Activated CD8-positive, alpha-beta memory T cell treated with anti-CD3 and anti-CD28 coated beads, Interleukin-2, amount 10 ng/mL, durations not matched to agents 7 days and 5 days (primary cell): ENCODE measurements around the gene IGSF6. TPM values are rescaled to one million over a fixed set of nuclear protein-coding genes. Genes with fewer than 3 reads are reported as not detected.

Source experiments
- ATAC-seq: fragments of 150-1000 bp; cut with Tn5 transposase; one replicate; pipeline ENCODE4 v1.10.0; 2021; ENCODE audit warnings: moderate library complexity
- CTCF ChIA-PET: fragments of 350-600 bp; sonication (Branson Sonifier 250); formaldehyde crosslinking; loops from one replicate; lab custom pipeline; 2021; ENCODE audit warnings: antibody characterized with exemption; lab: Charles Lee
- DNase-seq: peaks from one replicate; pipeline ENCODE4 v3.0.0-alpha.2; 2020
- H3K27ac Mint-ChIP-seq: one replicate; pipeline ENCODE4 v1.8.0; 2021; ENCODE audit warnings: mild to moderate bottlenecking, mixed read lengths
- H3K27me3 Mint-ChIP-seq: one replicate; pipeline ENCODE4 v1.8.0; 2021; ENCODE audit warnings: mixed read lengths
- H3K36me3 Mint-ChIP-seq: one replicate; pipeline ENCODE4 v1.8.0; 2021; ENCODE audit warnings: mild to moderate bottlenecking, mixed read lengths
- H3K4me1 Mint-ChIP-seq: one replicate; pipeline ENCODE4 v1.8.0; 2021; ENCODE audit warnings: mixed read lengths
- H3K4me3 Mint-ChIP-seq: one replicate; pipeline ENCODE4 v1.8.0; 2021; ENCODE audit warnings: mild to moderate bottlenecking, moderate library complexity, mixed read lengths
- H3K9me3 Mint-ChIP-seq: one replicate; pipeline ENCODE4 v1.8.0; 2022; ENCODE audit warnings: low read depth, mixed read lengths
- total RNA-seq, 2 experiments: library from RNA; stranded (reverse); gene quantifications; one replicate each; pipeline ENCODE4 v1.2.3, GENCODE V29; 2021

Gene IGSF6
- total RNA-seq, 2 experiments from 2014 or later: 0.09 TPM; not detected in 1

DNA sequence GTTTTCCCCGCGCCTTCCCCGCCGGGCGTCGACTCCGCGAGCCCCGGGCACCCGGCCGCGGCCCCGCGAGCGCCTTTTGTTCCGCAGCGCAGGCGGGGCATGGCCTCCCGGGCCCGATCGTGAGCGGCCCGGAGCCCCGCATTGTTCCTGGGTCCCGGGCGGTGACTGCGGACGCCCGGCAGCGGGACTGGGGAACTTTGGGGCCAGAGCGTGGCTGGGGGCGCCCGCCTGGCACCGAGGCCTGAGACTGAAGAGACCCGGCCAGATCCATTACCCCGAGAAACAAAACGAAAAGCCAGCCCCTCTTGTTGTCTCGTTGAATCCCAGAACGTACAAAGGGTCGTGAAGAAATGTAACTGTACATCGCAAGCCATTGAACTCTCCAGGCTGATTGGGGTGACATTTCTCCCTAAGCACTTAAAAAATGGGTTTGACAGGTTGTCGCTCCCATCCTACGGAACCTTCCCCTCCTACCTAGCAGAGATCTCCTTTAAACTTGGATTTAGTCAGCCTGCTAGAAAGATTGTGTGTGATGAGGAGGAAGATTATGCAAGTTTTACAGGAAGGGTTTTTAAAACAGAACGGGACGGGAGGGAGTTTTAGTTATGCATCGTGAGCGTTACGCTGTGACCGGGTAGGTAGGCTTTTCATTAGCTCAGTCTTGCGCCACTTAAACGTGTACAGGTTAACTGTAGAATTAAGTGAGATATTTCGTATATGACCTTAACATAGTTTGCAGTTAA, 52.2 kb downstream of the IGSF6 start:
- peak overlapping the region; percentile 91 for H3K27ac Mint-ChIP-seq
- H3K9me3 Mint-ChIP-seq: no peaks in the 10 kb centered on the region
- DNase-seq (peak; percentile 50), ATAC-seq (peak; percentile 24)
- no peaks in the 10 kb centered on the region for H3K27me3 Mint-ChIP-seq
- H3K36me3 Mint-ChIP-seq: peaks cover 5% of the 10 kb centered on the region
- CTCF ChIA-PET: interaction anchor here (0.9 to 1.5 kb wide), 7 partner anchors 9 to 40 kb away, joined by 3 to 7 read pairs (median 3); no protein-coding TSS in a partner anchor
- peak overlapping the region; percentile 98 for H3K4me3 Mint-ChIP-seq
- H3K4me1 Mint-ChIP-seq: peaks cover 62% of the 10 kb centered on the region

GRCh38 chr16:21599122-21600030, 53.0 kb downstream of the IGSF6 start, which contains the start of gene METTL9:
Gene METTL9, plus strand, starts transcription at chr16:21599577. Its CDS starts 157 bp downstream, at chr16:21599734.
- peak within 1 kb of the TSS; percentile 98 for H3K4me3 Mint-ChIP-seq
- H3K36me3 Mint-ChIP-seq: peaks cover 3% of the 10 kb centered on the region
- DNase-seq: peak; percentile 97

GRCh38 chr16:21598701-21599121, 53.7 kb downstream of the IGSF6 start:
- Mint-ChIP-seq H3K4me3 (peak overlapping the region; percentile 84), H3K36me3 (no peaks in the 10 kb centered on the region), H3K4me1 (peaks cover 52% of the 10 kb centered on the region), H3K27ac (peak overlapping the region; percentile 94), H3K27me3 (no peaks in the 10 kb centered on the region), H3K9me3 (no peaks in the 10 kb centered on the region)
- CTCF ChIA-PET: interaction anchor here (0.7 to 1.8 kb wide), 4 partner anchors 10 to 47 kb away, joined by 3 to 7 read pairs (median 4); no protein-coding TSS in a partner anchor
- ATAC-seq (peak; percentile 3), DNase-seq (no peak)

More at GRCh38 chr16:21599122-21600030, 53.0 kb downstream of the IGSF6 start, which contains the start of gene METTL9:
- peaks cover 57% of the 10 kb centered on the region for H3K4me1 Mint-ChIP-seq
- no peaks in the 10 kb centered on the region for H3K9me3 Mint-ChIP-seq
- CTCF ChIA-PET: interaction anchor here (0.9 to 1.8 kb wide), 3 partner anchors 9 to 40 kb away, joined by 3 to 7 read pairs (median 4); no protein-coding TSS in a partner anchor
- no peaks in the 10 kb centered on the region for H3K27me3 Mint-ChIP-seq
- ATAC-seq: peak; percentile 94
- H3K27ac Mint-ChIP-seq: peak within 1 kb of the TSS; percentile 94

DNA sequence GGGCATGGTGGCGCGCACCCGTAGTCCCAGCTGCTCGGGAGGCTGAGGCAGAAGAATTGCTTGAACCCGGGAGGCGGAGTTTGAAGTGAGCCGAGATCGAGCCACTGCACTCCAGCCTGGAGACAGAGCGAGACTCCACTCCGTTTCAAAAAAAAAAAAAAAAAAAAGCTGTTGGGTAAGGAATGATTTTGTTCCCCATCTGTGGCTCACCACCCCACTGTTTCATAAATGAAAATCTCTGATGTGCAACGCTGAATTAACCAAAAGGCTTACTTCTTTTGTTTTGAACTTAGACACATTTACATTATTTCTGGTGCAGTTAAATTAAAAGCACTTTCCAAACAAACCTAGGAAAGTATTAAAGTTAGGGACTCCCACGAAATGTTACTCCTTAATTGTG, 54.2 kb downstream of the IGSF6 start:
- Mint-ChIP-seq H3K27ac (peak overlapping the region; percentile 94), H3K9me3 (no peaks in the 10 kb centered on the region), H3K4me1 (peaks cover 48% of the 10 kb centered on the region), H3K36me3 (no peaks in the 10 kb centered on the region), H3K4me3 (peak overlapping the region; percentile 84), H3K27me3 (no peaks in the 10 kb centered on the region)
- CTCF ChIA-PET: interaction anchor here (0.7 to 1.8 kb wide), 4 partner anchors 11 to 47 kb away, joined by 3 to 7 read pairs (median 4); no protein-coding TSS in a partner anchor
- no peak for ATAC-seq
- no peak for DNase-seq

DNA sequence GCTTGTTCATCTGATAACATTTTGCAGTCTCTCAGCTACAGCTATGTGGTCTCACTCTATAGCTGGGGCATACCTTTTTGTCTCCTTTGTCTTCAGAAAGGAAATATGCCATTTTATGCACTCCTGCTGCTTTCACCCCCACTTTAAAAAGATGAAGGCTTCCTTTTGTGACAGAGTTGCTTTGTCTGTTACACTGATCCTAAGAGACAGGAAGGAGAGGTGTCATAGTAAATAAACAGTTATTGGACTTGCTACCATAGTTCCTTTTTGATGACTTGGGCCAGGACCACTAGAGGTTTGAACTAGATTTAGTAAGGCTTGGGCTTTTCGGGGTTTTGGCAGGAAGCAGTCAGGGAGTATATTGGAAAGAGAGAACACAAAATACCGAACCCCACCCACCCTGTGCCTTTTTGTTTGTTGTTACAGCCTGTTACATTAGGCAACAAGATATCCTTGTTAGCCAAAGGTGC, 54.8 kb downstream of the IGSF6 start:
- peaks cover 42% of the 10 kb centered on the region for H3K4me1 Mint-ChIP-seq
- peak overlapping the region; percentile 51 for H3K4me3 Mint-ChIP-seq
- no peaks in the 10 kb centered on the region for H3K27me3 Mint-ChIP-seq
- DNase-seq (no peak), ATAC-seq (no peak)
- no peaks in the 10 kb centered on the region for H3K36me3 Mint-ChIP-seq
- CTCF ChIA-PET: interaction anchor here (1.4 to 1.8 kb wide), 2 partner anchors 11 to 13 kb away, joined by 4 to 7 read pairs; no protein-coding TSS in a partner anchor
- H3K9me3 Mint-ChIP-seq: no peaks in the 10 kb centered on the region
- H3K27ac Mint-ChIP-seq: peak overlapping the region; percentile 77

- Mint-ChIP-seq H3K4me3 (no peak overlapping the region), H3K4me1 (peaks cover 20% of the 10 kb centered on the region), H3K36me3 (no peaks in the 10 kb centered on the region), H3K9me3 (no peaks in the 10 kb centered on the region), H3K27ac (no peak overlapping the region), H3K27me3 (no peaks in the 10 kb centered on the region)
- DNase-seq: no peak
- ATAC-seq: no peak
- CTCF ChIA-PET: interaction anchor here (0.7 to 1.2 kb wide), 4 partner anchors 9 to 115 kb away, joined by 3 to 4 read pairs (median 3); no protein-coding TSS in a partner anchor
Observed at GRCh38 chr16:21593530-21594289, 58.7 kb downstream of the IGSF6 start.

- Mint-ChIP-seq H3K4me1 (peaks cover 6% of the 10 kb centered on the region), H3K27ac (no peak overlapping the region), H3K36me3 (no peaks in the 10 kb centered on the region), H3K9me3 (no peaks in the 10 kb centered on the region), H3K27me3 (no peaks in the 10 kb centered on the region), H3K4me3 (no peak overlapping the region)
- DNase-seq: no peak
- CTCF ChIA-PET: interaction anchor here (0.9 to 1.4 kb wide), 2 partner anchors 49 to 65 kb away, joined by 3 to 4 read pairs; no protein-coding TSS in a partner anchor
- ATAC-seq: no peak
Observed at GRCh38 chr16:21592191-21592590, 60.2 kb downstream of the IGSF6 start.

DNA sequence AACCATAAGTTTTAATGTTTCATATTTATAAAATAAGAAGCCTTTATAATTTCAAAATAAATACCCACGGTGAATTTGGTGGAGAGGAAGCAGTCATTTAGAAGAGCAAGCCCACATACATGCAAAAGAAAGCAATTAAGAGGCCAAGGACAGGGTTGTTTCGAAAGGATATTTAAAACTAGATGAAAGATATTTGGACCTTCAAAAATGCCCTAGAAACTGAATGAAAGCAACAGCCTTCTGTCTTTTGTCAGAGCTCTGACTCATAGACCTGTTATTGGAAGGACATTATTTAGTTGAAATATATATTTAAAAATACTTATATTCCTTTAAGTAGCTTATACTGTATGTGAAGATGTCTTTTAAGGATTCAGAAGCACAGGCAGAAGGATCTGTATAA, 61.6 kb downstream of the IGSF6 start:
- H3K27ac Mint-ChIP-seq: no peak overlapping the region
- no peaks in the 10 kb centered on the region for H3K36me3 Mint-ChIP-seq
- no peak overlapping the region for H3K4me3 Mint-ChIP-seq
- H3K9me3 Mint-ChIP-seq: no peaks in the 10 kb centered on the region
- DNase-seq (no peak), ATAC-seq (no peak)
- H3K27me3 Mint-ChIP-seq: no peaks in the 10 kb centered on the region
- H3K4me1 Mint-ChIP-seq: peaks cover 2% of the 10 kb centered on the region
- CTCF ChIA-PET: interaction anchor here (0.6 to 1.9 kb wide), 3 partner anchors 48 to 67 kb away, joined by 3 to 7 read pairs (median 4); no protein-coding TSS in a partner anchor

DNA sequence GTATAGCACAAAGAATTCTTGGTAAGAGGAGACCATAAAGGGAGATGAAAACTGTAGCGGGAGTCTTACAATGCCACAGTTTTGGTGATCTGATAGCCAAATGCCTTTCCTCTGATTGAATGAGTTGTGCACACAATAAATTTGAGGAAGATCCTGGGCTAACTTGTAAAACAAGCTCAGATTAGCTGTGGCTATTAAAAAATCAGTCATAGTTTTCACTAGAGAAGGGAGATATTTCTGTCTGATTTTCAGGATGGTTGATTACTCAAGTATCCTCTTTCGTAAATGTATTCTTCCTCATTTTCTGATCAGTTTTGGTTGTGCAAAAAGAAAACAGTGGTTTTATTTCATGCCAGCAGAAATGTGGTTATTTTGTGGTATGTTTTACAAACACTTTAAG, 62.1 kb downstream of the IGSF6 start:
- H3K27ac Mint-ChIP-seq: no peak overlapping the region
- H3K4me1 Mint-ChIP-seq: peaks cover 2% of the 10 kb centered on the region
- ATAC-seq (no peak), DNase-seq (no peak)
- no peak overlapping the region for H3K4me3 Mint-ChIP-seq
- CTCF ChIA-PET: interaction anchor here (0.6 to 1.9 kb wide), 4 partner anchors 48 to 67 kb away, joined by 3 to 7 read pairs (median 4); no protein-coding TSS in a partner anchor
- no peaks in the 10 kb centered on the region for H3K9me3 Mint-ChIP-seq
- no peaks in the 10 kb centered on the region for H3K36me3 Mint-ChIP-seq
- no peaks in the 10 kb centered on the region for H3K27me3 Mint-ChIP-seq

- peak; percentile 31 for DNase-seq
- CTCF ChIA-PET: interaction anchor here (1.2 to 1.3 kb wide), 2 partner anchors 56 to 68 kb away, joined by 4 to 5 read pairs; no protein-coding TSS in a partner anchor
- Mint-ChIP-seq H3K9me3 (no peaks in the 10 kb centered on the region), H3K27me3 (no peaks in the 10 kb centered on the region), H3K36me3 (no peaks in the 10 kb centered on the region), H3K4me3 (no peak overlapping the region), H3K4me1 (peaks cover 2% of the 10 kb centered on the region), H3K27ac (no peak overlapping the region)
- no peak for ATAC-seq
Observed at GRCh38 chr16:21589551-21589950, 62.9 kb downstream of the IGSF6 start.
